Breast epithelium (tissue), 4 donors: ENCODE measurements around the gene CORO1C. TPM values are rescaled to one million over a fixed set of nuclear protein-coding genes. Genes with fewer than 3 reads are reported as not detected.
"Not testable (repeated sequence)": the region's sequence is repeated elsewhere in the genome, so short reads cannot be mapped to it uniquely, and the experiment has no call there.

Experiments
- DNase-seq, 2 donors: peaks; one replicate each; pipeline ENCODE4 v3.0.0-alpha.2; 2019; ENCODE audit warnings: low spot score in 2 of 2
- H3K27ac ChIP-seq, 2 donors: fragments of 200-600 bp; sonication (generic) in 1 of 2; one replicate each; pipeline ENCODE4 v1.5.1; 2016 to 2019; ENCODE audit warnings: mild to moderate bottlenecking in 1 of 2
- H3K27me3 ChIP-seq, 2 donors: fragments of 200-600 bp; sonication (generic) in 1 of 2; one replicate each; pipeline versions ENCODE4 v1.5.1 to v1.6.0; 2017 to 2019; ENCODE audit warnings: control low read depth in 1 of 2, mild to moderate bottlenecking in 1 of 2
- H3K36me3 ChIP-seq: fragments of 200-600 bp; one replicate; pipeline ENCODE4 v1.5.1; 2019
- H3K4me1 ChIP-seq, 2 donors: fragments of 200-600 bp; sonication (generic); one replicate each; pipeline ENCODE4 v1.5.1; 2016 to 2019; ENCODE audit warnings: control low read depth in 1 of 2
- H3K4me3 ChIP-seq, 3 donors: fragments of 200-600 bp; sonication (generic); 1 replicate in 2 of 3; 2 replicates in 1 of 3; pipeline ENCODE4 v1.5.1; 2016 to 2019; ENCODE audit warnings: mild to moderate bottlenecking in 3 of 3, moderate library complexity in 2 of 3
- H3K9me3 ChIP-seq, 2 donors: fragments of 200-600 bp; sonication (generic) in 1 of 2; one replicate each; pipeline ENCODE4 v1.5.1; 2016 to 2019; ENCODE audit warnings: control low read depth in 1 of 2
- CTCF ChIP-seq, 3 donors: fragments of 450-650 bp; IDR thresholded peaks; one replicate each; pipeline ENCODE4 v1.5.1; 2016 to 2017; ENCODE audit warnings: antibody characterized with exemption in 3 of 3, mild to moderate bottlenecking in 3 of 3, moderate library complexity in 3 of 3
- POLR2A ChIP-seq: fragments of 450-650 bp; IDR thresholded peaks from one replicate; pipeline ENCODE4 v1.6.1; 2016; ENCODE audit warnings: antibody characterized with exemption, mild to moderate bottlenecking, moderate library complexity
- POLR2AphosphoS5 ChIP-seq, 3 donors: sonication (generic); formaldehyde crosslinking; IDR thresholded peaks; one replicate each; pipeline ENCODE4 v1.6.1; 2017; ENCODE audit warnings: antibody characterized with exemption in 3 of 3
- intact Hi-C: fragments of 100-400 bp; cut with DNase I; formaldehyde crosslinking; loops from one replicate; pipeline ENCODE4 v1.15.1; 2023; ENCODE audit warnings: low total_unique reads
- total RNA-seq, 3 donors: library from RNA; depleted of rRNA; stranded (reverse); fragments of >200 nt; gene quantifications; one replicate each; pipeline ENCODE4 v1.1.0, GENCODE V29; 2016

CORO1C gene
- total RNA-seq, 3 donors from 2014 or later, result 121 to 155 (median 149) TPM

GRCh38 chr12:108664338-108665258 lies 66.7 kb downstream of the CORO1C start:
- no peaks in the 10 kb centered on the region for H3K27me3 ChIP-seq
- no peaks in the 10 kb centered on the region for H3K36me3 ChIP-seq
- TF ChIP-seq POLR2AphosphoS5 (IDR thresholded peaks at IDR 0.05) (peak; percentile 53 to 83 (median 80)), POLR2A (no peak), CTCF (IDR thresholded peaks at IDR 0.05) (peak; percentile 95 to 98 (median 97))
- peak overlapping the region; percentile 83 to 88 for H3K27ac ChIP-seq
- no peaks in the 10 kb centered on the region for H3K9me3 ChIP-seq
- intact Hi-C loops, result loop anchor here (10.0 kb wide), 1 partner anchor 140 kb away; no protein-coding TSS in a partner anchor
- DNase-seq, result peak; percentile 73 to 88
- H3K4me3 ChIP-seq, result peak overlapping the region in 1 of 3 donors; percentile 26
- H3K4me1 ChIP-seq, result peaks cover 0 to 4% of the 10 kb centered on the region in 2 donors

GRCh38 chr12:108663324-108664015 lies 67.8 kb downstream of the CORO1C start:
- H3K36me3 ChIP-seq, result no peaks in the 10 kb centered on the region
- intact Hi-C loops, result loop anchor here (10.0 kb wide), 1 partner anchor 141 kb away; no protein-coding TSS in a partner anchor
- no peaks in the 10 kb centered on the region for H3K9me3 ChIP-seq
- no peaks in the 10 kb centered on the region for H3K4me1 ChIP-seq
- TF ChIP-seq POLR2A (no peak), CTCF (IDR thresholded peaks at IDR 0.05) (no peak), POLR2AphosphoS5 (IDR thresholded peaks at IDR 0.05) (no peak)
- peak overlapping the region; percentile 83 to 88 for H3K27ac ChIP-seq
- no peak for DNase-seq
- no peak overlapping the region for H3K4me3 ChIP-seq
- no peaks in the 10 kb centered on the region for H3K27me3 ChIP-seq

GRCh38 chr12:108658115-108658514 lies 73.2 kb downstream of the CORO1C start:
- H3K9me3 ChIP-seq, intact Hi-C loops, H3K27ac ChIP-seq, DNase-seq, H3K36me3 ChIP-seq, H3K27me3 ChIP-seq, H3K4me1 ChIP-seq, H3K4me3 ChIP-seq: not testable (repeated sequence)

- DNase-seq, result no peak
These were observed 74.1 kb downstream of the CORO1C start for GRCh38 chr12:108657130-108657745.

GRCh38 chr12:108656247-108656646 lies 75.1 kb downstream of the CORO1C start:
- H3K4me3 ChIP-seq, H3K9me3 ChIP-seq, intact Hi-C loops, H3K27ac ChIP-seq, H3K27me3 ChIP-seq, H3K4me1 ChIP-seq, H3K36me3 ChIP-seq, DNase-seq: not testable (repeated sequence)

More at GRCh38 chr12:108657130-108657745, 74.1 kb downstream of the CORO1C start:
- no peak overlapping the region for H3K27ac ChIP-seq
- TF ChIP-seq POLR2A (no peak), POLR2AphosphoS5 (IDR thresholded peaks at IDR 0.05) (no peak), CTCF (IDR thresholded peaks at IDR 0.05) (no peak)
- H3K9me3 ChIP-seq, result no peaks in the 10 kb centered on the region
- no peaks in the 10 kb centered on the region for H3K4me1 ChIP-seq
- intact Hi-C loops, result no loop called here
- H3K36me3 ChIP-seq, result peaks cover 5% of the 10 kb centered on the region
- H3K4me3 ChIP-seq, result no peak overlapping the region
- no peaks in the 10 kb centered on the region for H3K27me3 ChIP-seq

- H3K36me3 ChIP-seq, intact Hi-C loops, H3K4me3 ChIP-seq, H3K27me3 ChIP-seq, H3K4me1 ChIP-seq, H3K27ac ChIP-seq, H3K9me3 ChIP-seq, DNase-seq: not testable (repeated sequence)
These were observed 75.5 kb downstream of the CORO1C start for GRCh38 chr12:108655812-108656175.

- H3K27ac ChIP-seq, DNase-seq, H3K9me3 ChIP-seq, H3K36me3 ChIP-seq, intact Hi-C loops, H3K4me3 ChIP-seq, H3K27me3 ChIP-seq, H3K4me1 ChIP-seq: not testable (repeated sequence)
These were observed 76.7 kb downstream of the CORO1C start for GRCh38 chr12:108654622-108655021.
